GM19351 (cell line): Measurements from ENCODE around the gene RETSAT.
"Not testable (repeated sequence)": the region's sequence is repeated elsewhere in the genome, so short reads cannot be mapped to it uniquely, and the experiment has no call there.

Source experiments
- ATAC-seq: cut with Tn5 transposase; IDR thresholded peaks from one replicate; pipeline ENCODE4 v1.9.1; 2021; ENCODE audit warnings: mild to moderate bottlenecking, moderate library complexity; ENCODE audit not compliant: unreplicated experiment

Gene RETSAT

GRCh38 chr2:85354286-85355072 lies at the start of gene RETSAT, which contains the start of gene ELMOD3:
RETSAT (minus strand) TSS chr2:85354528; CDS start chr2:85354507, 21 bp downstream.
ELMOD3 (plus strand) TSS chr2:85354769; CDS start chr2:85357199, 2,430 bp downstream.
- ATAC-seq: peak; percentile 99

GRCh38 chr2:85401844-85402243 lies 47.5 kb upstream of the RETSAT start:
- ATAC-seq: no peak

GRCh38 chr2:85401464-85401805 lies 47.1 kb upstream of the RETSAT start:
- ATAC-seq: no peak

- ATAC-seq: no peak
These were observed 46.5 kb upstream of the RETSAT start for GRCh38 chr2:85400541-85401463.

- ATAC-seq: no peak
These were observed 45.7 kb upstream of the RETSAT start for GRCh38 chr2:85400023-85400422.

- no peak for ATAC-seq
These were observed 44.8 kb upstream of the RETSAT start for GRCh38 chr2:85399183-85399455.

- no peak for ATAC-seq
These were observed 44.3 kb upstream of the RETSAT start for GRCh38 chr2:85398426-85399182.

- no peak for ATAC-seq
These were observed 43.6 kb upstream of the RETSAT start for GRCh38 chr2:85397925-85398331.

- ATAC-seq: no peak
These were observed 42.5 kb upstream of the RETSAT start for GRCh38 chr2:85396531-85397470.

GRCh38 chr2:85395912-85396475 lies 41.7 kb upstream of the RETSAT start:
- no peak for ATAC-seq

- ATAC-seq: no peak
These were observed 40.6 kb upstream of the RETSAT start for GRCh38 chr2:85394976-85395375.

- ATAC-seq: no peak
These were observed 39.9 kb upstream of the RETSAT start for GRCh38 chr2:85394261-85394681.

- no peak for ATAC-seq
These were observed 39.5 kb upstream of the RETSAT start for GRCh38 chr2:85393836-85394235.

GRCh38 chr2:85390941-85391669 lies 36.8 kb upstream of the RETSAT start:
- no peak for ATAC-seq

GRCh38 chr2:85388878-85389538 lies 34.7 kb upstream of the RETSAT start:
- no peak for ATAC-seq

GRCh38 chr2:85387754-85388153 lies 33.4 kb upstream of the RETSAT start:
- ATAC-seq: no peak

GRCh38 chr2:85385746-85386145 lies 31.4 kb upstream of the RETSAT start:
- ATAC-seq: no peak

GRCh38 chr2:85383850-85384249 lies 29.5 kb upstream of the RETSAT start:
- no peak for ATAC-seq

GRCh38 chr2:85383151-85383550 lies 28.8 kb upstream of the RETSAT start:
- not testable (repeated sequence) for ATAC-seq
